NCI-H510A treated with DMSO at 0.1 percent for 48 hours (cell line): ENCODE data around the gene ETHE1.
A peak's percentile ranks its signal among the peaks of the same experiment; 100 is the strongest.

Source experiments
- DNase-seq: peaks from one replicate; lab custom pipeline; 2025; lab: John Stamatoyannopoulos, UW

ETHE1 gene

GRCh38 chr19:43526884-43527859 is at the start of gene ETHE1:
TSS of gene ETHE1 (minus strand) at chr19:43527201. CDS start at chr19:43527177, 24 bp downstream.
- peak; percentile 11 for DNase-seq

- peak; percentile 22 for DNase-seq
Observed at GRCh38 chr19:43575955-43576878, 49.2 kb upstream of the ETHE1 start.

- DNase-seq, result peak; percentile 94
Observed at GRCh38 chr19:43575156-43575950, 48.4 kb upstream of the ETHE1 start, which contains the start of the genes PINLYP and XRCC1. TSS of gene PINLYP (plus strand) at chr19:43575801. CDS start at chr19:43577192, 1,391 bp downstream. TSS of gene XRCC1 (minus strand) at chr19:43575527. CDS start at chr19:43575458, 69 bp downstream.

- no peak for DNase-seq
Observed at GRCh38 chr19:43574424-43575155, 47.6 kb upstream of the ETHE1 start.

- DNase-seq, result peak; percentile 37
Observed at GRCh38 chr19:43572171-43572588, 45.2 kb upstream of the ETHE1 start.

GRCh38 chr19:43570174-43570791 is 43.3 kb upstream of the ETHE1 start:
- DNase-seq, result peak; percentile 57

- DNase-seq, result no peak
Observed at GRCh38 chr19:43569657-43570056, 42.7 kb upstream of the ETHE1 start.

- no peak for DNase-seq
Observed at GRCh38 chr19:43564800-43565199, 37.8 kb upstream of the ETHE1 start.

GRCh38 chr19:43563816-43564457 is 36.9 kb upstream of the ETHE1 start:
- DNase-seq, result no peak

- DNase-seq, result peak; percentile 41
Observed at GRCh38 chr19:43562698-43563241, 35.8 kb upstream of the ETHE1 start.

GRCh38 chr19:43562226-43562697 is 35.3 kb upstream of the ETHE1 start:
- no peak for DNase-seq

GRCh38 chr19:43561139-43561970 is 34.4 kb upstream of the ETHE1 start:
- DNase-seq, result no peak

- no peak for DNase-seq
Observed at GRCh38 chr19:43560687-43561086, 33.7 kb upstream of the ETHE1 start.

- peak; percentile 56 for DNase-seq
Observed at GRCh38 chr19:43555185-43555770, 28.3 kb upstream of the ETHE1 start.

GRCh38 chr19:43554317-43554895 is 27.4 kb upstream of the ETHE1 start:
- DNase-seq, result no peak

GRCh38 chr19:43553656-43554055 is 26.7 kb upstream of the ETHE1 start:
- no peak for DNase-seq

GRCh38 chr19:43552616-43553015 is 25.6 kb upstream of the ETHE1 start:
- DNase-seq, result no peak

GRCh38 chr19:43552198-43552450 is 25.1 kb upstream of the ETHE1 start:
- DNase-seq, result no peak
